ENCODE results near the gene KCTD1. TPM values are rescaled to one million over a fixed set of nuclear protein-coding genes. Genes with fewer than 3 reads are reported as not detected.

Gene KCTD1
- total and polyA plus RNA-seq, 2 of the 4 experiments (the other 2 are of a cell fraction), result 5.0 to 5.8 TPM

DNA sequence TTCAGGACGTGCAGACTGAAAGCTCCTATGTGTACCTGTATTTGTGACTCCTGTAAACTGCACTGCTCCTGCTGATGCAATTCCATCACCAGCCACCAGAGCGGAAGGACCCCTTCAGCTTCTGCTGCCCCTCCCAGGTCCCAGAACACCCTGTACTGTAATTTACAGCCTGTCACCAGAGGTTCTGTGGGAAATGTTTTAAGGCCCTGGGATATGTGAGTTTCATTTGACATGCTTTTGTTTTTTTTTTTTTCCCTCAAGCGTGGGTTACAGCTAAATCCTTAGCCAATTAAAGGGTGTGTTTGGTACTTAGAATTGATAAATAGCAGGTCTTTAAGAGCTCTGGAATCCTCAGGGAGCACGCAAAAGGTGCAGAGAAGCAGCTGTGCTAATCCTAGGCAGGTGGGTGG, 79.4 kb downstream of the KCTD1 start:
- TF ChIP-seq RAD21 (IDR thresholded peaks at IDR 0.05; ENCODE audit: low read length), result peak; percentile 8; the same call in 1 of the 2 replicates
- TF ChIP-seq, protein P1, sequence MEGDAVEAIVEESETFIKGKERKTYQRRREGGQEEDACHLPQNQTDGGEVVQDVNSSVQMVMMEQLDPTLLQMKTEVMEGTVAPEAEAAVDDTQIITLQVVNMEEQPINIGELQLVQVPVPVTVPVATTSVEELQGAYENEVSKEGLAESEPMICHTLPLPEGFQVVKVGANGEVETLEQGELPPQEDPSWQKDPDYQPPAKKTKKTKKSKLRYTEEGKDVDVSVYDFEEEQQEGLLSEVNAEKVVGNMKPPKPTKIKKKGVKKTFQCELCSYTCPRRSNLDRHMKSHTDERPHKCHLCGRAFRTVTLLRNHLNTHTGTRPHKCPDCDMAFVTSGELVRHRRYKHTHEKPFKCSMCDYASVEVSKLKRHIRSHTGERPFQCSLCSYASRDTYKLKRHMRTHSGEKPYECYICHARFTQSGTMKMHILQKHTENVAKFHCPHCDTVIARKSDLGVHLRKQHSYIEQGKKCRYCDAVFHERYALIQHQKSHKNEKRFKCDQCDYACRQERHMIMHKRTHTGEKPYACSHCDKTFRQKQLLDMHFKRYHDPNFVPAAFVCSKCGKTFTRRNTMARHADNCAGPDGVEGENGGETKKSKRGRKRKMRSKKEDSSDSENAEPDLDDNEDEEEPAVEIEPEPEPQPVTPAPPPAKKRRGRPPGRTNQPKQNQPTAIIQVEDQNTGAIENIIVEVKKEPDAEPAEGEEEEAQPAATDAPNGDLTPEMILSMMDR (conservative IDR thresholded peaks at IDR 0.05; ENCODE audit: low read depth, low read length), result 0 out of 2 replicates have a peak, but pooled peaks have one; percentile 23
- no peak for TF ChIP-seq BHLHE40 (IDR thresholded peaks at IDR 0.05; ENCODE audit: low read depth, low read length)
- ATAC-seq (ENCODE audit: low read depth) (no peak), DNase-seq (no peak)
- Histone ChIP-seq H3K9me1 (ENCODE audit: insufficient read depth, low read length) (peaks cover 12% of the 10 kb centered on the region), H3K27ac (ENCODE audit: insufficient read depth, low read length) (no peak overlapping the region), H3K9me3 (ENCODE audit: control insufficient read depth, insufficient read depth, low read length) (no peaks in the 10 kb centered on the region), H3K56ac (ENCODE audit: extremely low read depth, insufficient read depth, low read length) (no peak overlapping the region), H3K18ac (ENCODE audit: low read depth, low read length) (no peak overlapping the region), H4K8ac (ENCODE audit: low read depth in 2 of 2, low read length in 2 of 2) (no peak overlapping the region), H3K4me2 (ENCODE audit: low read depth, low read length) (no peak overlapping the region), H2AFZ (replicated peaks; ENCODE audit: low read length, poor library complexity) (no peak overlapping the region), H2BK120ac (ENCODE audit: low read depth, low read length) (no peak overlapping the region), H3K23ac (ENCODE audit: low read depth, low read length) (no peak overlapping the region), H2BK5ac (ENCODE audit: low read depth, low read length, poor library complexity, severe bottlenecking) (no peak overlapping the region), H3K4ac (ENCODE audit: low read depth, low read length) (no peak overlapping the region), H3K4me1 (ENCODE audit: control insufficient read depth, insufficient read depth, low read length) (peaks cover 10% of the 10 kb centered on the region), H4K91ac (ENCODE audit: insufficient read depth, low read depth, low read length) (no peak overlapping the region), H3K79me1 (ENCODE audit: low read depth in 1 of 2, low read length in 2 of 2) (no peaks in the 10 kb centered on the region), H2AK5ac (ENCODE audit: low read depth, low read length) (no peak overlapping the region), H3K9ac (ENCODE audit: low read depth, low read length) (no peak overlapping the region), H4K5ac (ENCODE audit: low read depth, low read length) (no peak overlapping the region), H2AK9ac (replicated peaks; ENCODE audit: low read depth, low read length, poor library complexity) (no peak overlapping the region), H2BK15ac (ENCODE audit: low read depth, low read length) (no peak overlapping the region), H3K27me3 (ENCODE audit: control insufficient read depth, insufficient read depth, low read length) (no peaks in the 10 kb centered on the region), H3K36me3 (ENCODE audit: control insufficient read depth, insufficient read depth, low read length) (no peaks in the 10 kb centered on the region), H4K20me1 (ENCODE audit: insufficient read depth, low read length) (no peaks in the 10 kb centered on the region), H3K4me3 (ENCODE audit: insufficient read depth, low read depth, low read length) (no peak overlapping the region), H3K14ac (replicated peaks; ENCODE audit: low read depth, low read length) (no peak overlapping the region), H2BK20ac (ENCODE audit: low read depth, low read length) (no peak overlapping the region)
- CTCF ChIA-PET, result interaction anchor here (0.8 to 1.2 kb wide), 4 partner anchors 12 to 47 kb away, joined by 3 to 4 read pairs (median 4); no protein-coding TSS in a partner anchor
- intact Hi-C loops (cut with micrococcal nuclease) (no loop called here), in situ Hi-C loops (cut with MboI; ENCODE audit: low sequenced_read_pairs) (no loop called here), dilution Hi-C loops (cut with HindIII; ENCODE audit: low sequenced_read_pairs, unreplicated experiment) (no loop called here)
- no TSS peak for BruUV-seq (replicated peaks)
- WGBS, 2 experiments (ENCODE audit: extremely low coverage in 2 of 2, insufficient read length in 1 of 2), result 83% methylated on average over 1 of the region's 4 CpGs; no CpG with 5 or more reads in 1 of the 2 experiments
- POLR2A ChIA-PET (ENCODE audit: unreplicated experiment), result no interaction called here
